ENCODE measurements around the gene PARP15.

GRCh38 chr3:122612696-122613095 lies 35.2 kb downstream of the PARP15 start:
- TF ChIP-seq CTCF (IDR thresholded peaks at IDR 0.05) = no peak
- TF ChIP-seq POLR2A (IDR thresholded peaks at IDR 0.05) = no peak
- no peak for TF ChIP-seq EP300 (IDR thresholded peaks at IDR 0.05)
